ENCODE data around the gene COLEC12. TPM values are rescaled to one million over a fixed set of nuclear protein-coding genes. Genes with fewer than 3 reads are reported as not detected.

Gene COLEC12
- polyA plus RNA-seq, 2 donors = 0.75 to 1.2 TPM

DNA sequence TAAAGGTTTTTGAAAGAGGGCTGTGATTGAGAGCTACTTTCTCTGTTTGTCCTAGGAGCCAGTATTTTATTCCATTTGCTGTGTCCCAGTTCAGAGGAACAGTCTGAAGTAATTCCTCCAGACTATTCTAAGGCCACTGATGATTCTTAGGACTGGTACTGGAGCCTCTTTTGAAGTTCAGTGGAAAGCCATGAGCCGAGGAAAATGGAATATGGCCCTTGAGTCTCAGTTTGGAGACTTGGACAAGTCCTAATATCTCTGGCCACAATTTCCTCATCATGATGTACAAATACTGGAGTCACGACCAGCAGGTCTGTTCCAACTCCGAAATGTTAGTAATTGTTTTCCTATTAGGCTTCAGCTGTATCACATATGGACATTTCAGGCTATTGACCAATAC lies 7.1 kb upstream of the COLEC12 start:
- no peaks in the 10 kb centered on the region for H3K27me3 ChIP-seq (ENCODE audit: control insufficient read depth in 1 of 2, insufficient read depth in 2 of 2, low read length in 2 of 2)
- no peak overlapping the region for H3K4me3 ChIP-seq (ENCODE audit: low read depth in 1 of 2, low read length in 2 of 2)
- no peak overlapping the region for H3K27ac ChIP-seq (ENCODE audit: low read depth in 2 of 2, low read length in 1 of 2)
- H3K36me3 ChIP-seq (ENCODE audit: control insufficient read depth in 2 of 2, insufficient read depth in 2 of 2, low read length in 1 of 2) = no peaks in the 10 kb centered on the region
- H3K4me1 ChIP-seq (ENCODE audit: control insufficient read depth in 2 of 2, insufficient read depth in 2 of 2, low read length in 1 of 2) = no peaks in the 10 kb centered on the region
- 77 to 80% methylated on average over 3 of the region's 3 CpGs for WGBS, 2 donors
- no peaks in the 10 kb centered on the region for H3K9me3 ChIP-seq (ENCODE audit: control insufficient read depth in 2 of 2, insufficient read depth in 1 of 2, low read depth in 1 of 2, low read length in 1 of 2)

GRCh38 chr18:506801-507200 lies 6.3 kb upstream of the COLEC12 start:
- H3K9me3 ChIP-seq (ENCODE audit: control insufficient read depth in 2 of 2, insufficient read depth in 1 of 2, low read depth in 1 of 2, low read length in 1 of 2) = no peaks in the 10 kb centered on the region
- WGBS, 2 donors = 95% methylated on average over 4 of the region's 4 CpGs
- H3K27me3 ChIP-seq (ENCODE audit: control insufficient read depth in 1 of 2, insufficient read depth in 2 of 2, low read length in 2 of 2) = no peaks in the 10 kb centered on the region
- no peak overlapping the region for H3K4me3 ChIP-seq (ENCODE audit: low read depth in 1 of 2, low read length in 2 of 2)
- no peaks in the 10 kb centered on the region for H3K36me3 ChIP-seq (ENCODE audit: control insufficient read depth in 2 of 2, insufficient read depth in 2 of 2, low read length in 1 of 2)
- no peak overlapping the region for H3K27ac ChIP-seq (ENCODE audit: low read depth in 2 of 2, low read length in 1 of 2)
- H3K4me1 ChIP-seq (ENCODE audit: control insufficient read depth in 2 of 2, insufficient read depth in 2 of 2, low read length in 1 of 2) = no peaks in the 10 kb centered on the region

- no peaks in the 10 kb centered on the region for H3K36me3 ChIP-seq (ENCODE audit: control insufficient read depth in 2 of 2, insufficient read depth in 2 of 2, low read length in 1 of 2)
- H3K4me3 ChIP-seq (ENCODE audit: low read depth in 1 of 2, low read length in 2 of 2) = no peak overlapping the region
- H3K4me1 ChIP-seq (ENCODE audit: control insufficient read depth in 2 of 2, insufficient read depth in 2 of 2, low read length in 1 of 2) = no peaks in the 10 kb centered on the region
- H3K27me3 ChIP-seq (ENCODE audit: control insufficient read depth in 1 of 2, insufficient read depth in 2 of 2, low read length in 2 of 2) = no peaks in the 10 kb centered on the region
- H3K9me3 ChIP-seq (ENCODE audit: control insufficient read depth in 2 of 2, insufficient read depth in 1 of 2, low read depth in 1 of 2, low read length in 1 of 2) = no peaks in the 10 kb centered on the region
- no peak overlapping the region for H3K27ac ChIP-seq (ENCODE audit: low read depth in 2 of 2, low read length in 1 of 2)
- 86 to 90% methylated on average over 1 of the region's 1 CpG for WGBS, 2 donors
These were observed 5.8 kb upstream of the COLEC12 start for GRCh38 chr18:506264-506663.

DNA sequence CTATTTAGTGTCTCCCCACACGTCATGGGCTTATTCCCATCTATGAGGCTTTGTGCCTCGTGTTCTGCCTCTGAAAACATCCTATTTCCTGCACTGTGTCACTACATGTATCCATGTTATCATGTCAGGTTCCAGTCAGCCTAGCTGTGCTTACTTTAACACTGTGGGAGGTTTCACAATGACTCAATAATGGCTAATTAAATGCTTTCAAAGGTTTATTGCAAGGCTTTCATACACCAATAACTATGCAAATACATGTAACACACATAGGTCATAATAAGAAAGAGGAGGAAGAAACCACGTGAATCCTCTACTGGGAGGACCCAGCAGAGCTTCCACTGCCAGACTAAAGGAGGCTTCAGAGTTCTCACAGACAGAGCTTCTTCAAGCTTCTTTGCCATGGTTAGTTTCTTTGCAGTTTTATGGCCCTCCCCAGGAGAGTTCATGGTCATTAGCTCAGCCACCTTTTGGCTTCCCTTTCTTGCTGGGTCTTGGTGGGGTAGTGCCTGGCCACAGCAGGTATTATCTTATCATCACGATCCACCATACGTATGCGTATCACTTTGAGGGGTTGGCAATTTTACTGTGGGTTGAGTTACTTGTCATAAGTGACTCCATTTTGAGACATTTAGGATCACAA lies 5.1 kb upstream of the COLEC12 start:
- Histone ChIP-seq H3K27me3 (ENCODE audit: control insufficient read depth in 1 of 2, insufficient read depth in 2 of 2, low read length in 2 of 2) (no peaks in the 10 kb centered on the region), H3K4me3 (ENCODE audit: low read depth in 1 of 2, low read length in 2 of 2) (no peak overlapping the region), H3K4me1 (ENCODE audit: control insufficient read depth in 2 of 2, insufficient read depth in 2 of 2, low read length in 1 of 2) (no peaks in the 10 kb centered on the region), H3K9me3 (ENCODE audit: control insufficient read depth in 2 of 2, insufficient read depth in 1 of 2, low read depth in 1 of 2, low read length in 1 of 2) (no peaks in the 10 kb centered on the region), H3K36me3 (ENCODE audit: control insufficient read depth in 2 of 2, insufficient read depth in 2 of 2, low read length in 1 of 2) (no peaks in the 10 kb centered on the region), H3K27ac (ENCODE audit: low read depth in 2 of 2, low read length in 1 of 2) (no peak overlapping the region)
- WGBS, 2 donors = 75 to 79% methylated on average over 6 of the region's 6 CpGs

DNA sequence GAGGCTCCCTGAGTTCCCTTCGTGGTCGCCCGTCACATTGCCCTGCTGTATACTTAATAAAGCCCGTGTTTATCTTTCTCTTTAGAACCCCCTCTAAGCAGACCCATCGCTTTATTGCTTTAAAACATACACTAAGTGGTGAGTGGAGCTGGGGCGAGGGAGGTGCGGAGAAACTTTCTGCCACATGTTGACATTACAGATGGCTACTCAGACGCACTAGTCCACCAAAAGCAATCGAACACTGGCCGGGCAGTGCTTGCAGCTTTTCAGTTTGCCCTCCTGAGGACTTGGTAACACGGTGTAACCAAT lies 859 bp upstream of the COLEC12 start:
- Histone ChIP-seq H3K27ac (ENCODE audit: low read depth in 2 of 2, low read length in 1 of 2) (no peak overlapping the region), H3K27me3 (ENCODE audit: control insufficient read depth in 1 of 2, insufficient read depth in 2 of 2, low read length in 2 of 2) (peaks cover 0 to 8% of the 10 kb centered on the region in 2 donors), H3K4me3 (ENCODE audit: low read depth in 1 of 2, low read length in 2 of 2) (no peak overlapping the region), H3K36me3 (ENCODE audit: control insufficient read depth in 2 of 2, insufficient read depth in 2 of 2, low read length in 1 of 2) (no peaks in the 10 kb centered on the region), H3K4me1 (ENCODE audit: control insufficient read depth in 2 of 2, insufficient read depth in 2 of 2, low read length in 1 of 2) (peaks cover 0 to 4% of the 10 kb centered on the region in 2 donors), H3K9me3 (ENCODE audit: control insufficient read depth in 2 of 2, insufficient read depth in 1 of 2, low read depth in 1 of 2, low read length in 1 of 2) (no peaks in the 10 kb centered on the region)
- 44 to 70% methylated on average over 11 of the region's 11 CpGs for WGBS, 2 donors

DNA sequence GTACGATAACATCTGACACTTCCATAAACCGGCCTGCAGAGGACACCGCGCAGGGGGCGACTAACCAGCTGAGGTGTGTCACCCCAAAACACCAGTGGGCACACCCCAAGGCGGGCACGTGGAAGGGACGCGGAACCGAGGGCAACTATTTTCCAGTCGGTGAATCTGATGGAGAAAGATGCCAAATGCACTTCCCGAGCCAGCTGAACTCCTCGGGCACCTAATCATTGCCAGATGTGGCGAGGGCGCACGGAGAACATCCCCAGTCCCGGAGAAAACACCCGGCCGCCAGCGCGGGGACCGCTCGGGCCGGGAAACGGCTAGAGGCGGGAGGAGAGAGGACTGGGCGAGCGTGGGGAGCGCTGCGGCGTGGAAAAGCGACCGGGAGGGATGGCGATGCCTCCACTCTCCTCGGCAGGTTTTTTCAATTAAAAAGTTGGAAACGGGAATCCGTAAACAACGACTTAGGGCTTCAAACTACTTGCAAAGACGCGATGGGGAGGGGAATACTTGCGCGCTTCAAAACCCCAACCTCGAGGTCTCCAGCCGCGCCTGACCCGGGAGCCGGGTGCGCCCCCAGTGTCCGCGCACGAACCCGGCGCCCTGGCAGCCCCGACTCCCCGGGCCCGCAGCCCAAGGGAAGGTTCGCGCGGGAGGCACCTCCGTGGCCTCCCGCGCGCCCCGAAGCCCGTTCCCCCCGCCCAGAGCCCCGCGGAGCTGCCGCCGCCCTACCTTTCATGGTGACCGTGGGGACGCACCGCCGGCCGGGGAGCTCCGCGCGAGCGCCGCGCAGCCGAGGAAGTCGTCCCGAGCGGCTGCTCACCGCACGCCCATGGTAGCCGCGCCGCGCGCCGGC lies 497 bp downstream of the COLEC12 start:
- Histone ChIP-seq H3K36me3 (ENCODE audit: control insufficient read depth in 2 of 2, insufficient read depth in 2 of 2, low read length in 1 of 2) (no peaks in the 10 kb centered on the region), H3K27ac (ENCODE audit: low read depth in 2 of 2, low read length in 1 of 2) (peak overlapping the region in 1 of 2 donors; percentile 45), H3K4me1 (ENCODE audit: control insufficient read depth in 2 of 2, insufficient read depth in 2 of 2, low read length in 1 of 2) (peaks cover 0 to 4% of the 10 kb centered on the region in 2 donors), H3K9me3 (ENCODE audit: control insufficient read depth in 2 of 2, insufficient read depth in 1 of 2, low read depth in 1 of 2, low read length in 1 of 2) (no peaks in the 10 kb centered on the region), H3K27me3 (ENCODE audit: control insufficient read depth in 1 of 2, insufficient read depth in 2 of 2, low read length in 2 of 2) (peaks cover 0 to 8% of the 10 kb centered on the region in 2 donors), H3K4me3 (ENCODE audit: low read depth in 1 of 2, low read length in 2 of 2) (peak overlapping the region; percentile 41 to 43)
- 1 to 2% methylated on average over 80 to 93 of the region's 93 CpGs for WGBS, 2 donors

DNA sequence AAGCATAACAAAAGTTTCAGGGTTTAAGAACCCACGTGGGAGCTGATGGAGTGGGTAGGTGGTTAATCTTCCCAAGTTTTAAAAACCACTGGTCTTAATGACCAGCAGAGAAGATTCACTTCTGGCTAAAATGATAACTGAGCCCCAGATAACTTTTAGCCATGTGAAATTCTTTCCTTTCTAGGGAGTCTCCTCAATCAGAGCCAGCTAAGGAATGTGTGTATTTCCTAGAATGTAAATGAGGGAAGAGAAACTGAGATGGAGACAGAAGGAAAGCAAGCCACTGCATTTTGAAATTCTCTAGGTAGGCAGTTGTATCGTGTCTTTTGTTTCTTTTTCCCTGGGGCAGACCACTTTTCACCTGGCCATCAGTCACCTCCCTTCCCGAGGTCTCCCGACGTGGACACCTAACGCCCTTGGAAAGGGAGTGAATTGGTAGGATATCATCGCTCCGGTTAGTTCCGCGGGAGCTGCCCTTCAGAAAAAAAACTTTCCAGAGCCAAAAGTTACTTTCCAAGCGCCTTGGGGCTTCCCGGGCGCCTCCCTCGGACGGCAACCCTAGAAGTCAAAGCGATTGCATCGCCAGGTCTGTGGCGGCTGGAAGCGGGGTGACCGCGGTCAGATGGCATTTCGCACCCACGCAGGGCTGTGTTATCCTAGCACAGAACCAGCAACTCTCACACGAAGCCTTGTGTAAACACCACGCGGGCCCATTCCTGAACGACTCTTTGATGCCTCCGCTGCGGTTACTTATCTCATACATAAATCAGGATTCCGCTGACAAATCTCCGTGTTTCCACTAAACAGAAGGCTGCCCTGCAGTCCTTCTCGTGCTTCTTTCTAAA lies 1.3 kb downstream of the COLEC12 start:
- Histone ChIP-seq H3K36me3 (ENCODE audit: control insufficient read depth in 2 of 2, insufficient read depth in 2 of 2, low read length in 1 of 2) (no peaks in the 10 kb centered on the region), H3K27ac (ENCODE audit: low read depth in 2 of 2, low read length in 1 of 2) (no peak overlapping the region), H3K4me3 (ENCODE audit: low read depth in 1 of 2, low read length in 2 of 2) (peak overlapping the region; percentile 41 to 43), H3K27me3 (ENCODE audit: control insufficient read depth in 1 of 2, insufficient read depth in 2 of 2, low read length in 2 of 2) (peaks cover 0 to 8% of the 10 kb centered on the region in 2 donors), H3K4me1 (ENCODE audit: control insufficient read depth in 2 of 2, insufficient read depth in 2 of 2, low read length in 1 of 2) (peaks cover 0 to 4% of the 10 kb centered on the region in 2 donors), H3K9me3 (ENCODE audit: control insufficient read depth in 2 of 2, insufficient read depth in 1 of 2, low read depth in 1 of 2, low read length in 1 of 2) (no peaks in the 10 kb centered on the region)
- WGBS, 2 donors = 3% methylated on average over 32 of the region's 32 CpGs

DNA sequence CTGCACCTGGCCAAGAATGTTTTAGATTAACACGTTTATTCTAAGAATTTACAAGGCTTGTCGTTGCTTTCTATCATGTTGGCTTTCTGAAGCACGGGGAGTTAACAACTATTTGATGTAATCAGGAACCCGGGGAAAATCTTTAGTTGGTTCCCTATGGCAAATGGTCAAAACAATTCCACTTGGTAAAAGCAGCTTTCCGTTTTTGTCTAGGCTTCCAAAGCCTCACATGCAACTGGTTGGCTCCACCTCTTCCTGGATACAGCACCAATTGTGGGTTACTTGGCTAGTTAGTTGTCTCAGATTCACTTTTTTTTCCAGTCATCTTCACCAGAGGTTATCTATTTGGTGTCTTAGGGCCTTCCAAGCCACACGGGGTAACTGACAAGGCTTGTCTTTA lies 2.8 kb downstream of the COLEC12 start:
- WGBS, 2 donors = 62 to 63% methylated on average over 6 of the region's 6 CpGs
- Histone ChIP-seq H3K9me3 (ENCODE audit: control insufficient read depth in 2 of 2, insufficient read depth in 1 of 2, low read depth in 1 of 2, low read length in 1 of 2) (no peaks in the 10 kb centered on the region), H3K4me1 (ENCODE audit: control insufficient read depth in 2 of 2, insufficient read depth in 2 of 2, low read length in 1 of 2) (peaks cover 0 to 4% of the 10 kb centered on the region in 2 donors), H3K4me3 (ENCODE audit: low read depth in 1 of 2, low read length in 2 of 2) (no peak overlapping the region), H3K27ac (ENCODE audit: low read depth in 2 of 2, low read length in 1 of 2) (no peak overlapping the region), H3K36me3 (ENCODE audit: control insufficient read depth in 2 of 2, insufficient read depth in 2 of 2, low read length in 1 of 2) (no peaks in the 10 kb centered on the region), H3K27me3 (ENCODE audit: control insufficient read depth in 1 of 2, insufficient read depth in 2 of 2, low read length in 2 of 2) (peaks cover 0 to 8% of the 10 kb centered on the region in 2 donors)

DNA sequence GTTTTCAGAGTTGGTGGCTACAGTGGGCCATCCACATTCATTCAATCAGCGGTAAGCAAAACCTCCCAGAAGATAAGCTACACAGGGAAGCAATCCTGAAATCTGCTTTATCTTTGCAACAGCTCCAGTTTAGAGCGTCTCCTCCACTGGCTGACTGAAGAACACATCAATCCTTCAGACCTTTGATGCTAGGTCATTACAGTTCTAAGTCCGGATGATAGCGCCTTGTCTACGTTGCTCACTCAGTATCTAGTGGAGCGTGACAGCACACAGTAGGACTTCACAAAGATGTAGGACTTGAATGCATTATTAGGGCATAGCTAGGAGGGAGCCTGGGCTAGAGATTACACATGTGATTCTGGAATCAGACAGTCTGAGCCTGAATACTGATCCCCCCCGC lies 5.0 kb downstream of the COLEC12 start:
- WGBS, 2 donors = 83 to 92% methylated on average over 7 of the region's 7 CpGs

More for the DNA sequence above, 5.0 kb downstream of the COLEC12 start:
- Histone ChIP-seq H3K4me1 (ENCODE audit: control insufficient read depth in 2 of 2, insufficient read depth in 2 of 2, low read length in 1 of 2) (peaks cover 0 to 6% of the 10 kb centered on the region in 2 donors), H3K27ac (ENCODE audit: low read depth in 2 of 2, low read length in 1 of 2) (no peak overlapping the region), H3K27me3 (ENCODE audit: control insufficient read depth in 1 of 2, insufficient read depth in 2 of 2, low read length in 2 of 2) (peaks cover 0 to 8% of the 10 kb centered on the region in 2 donors), H3K4me3 (ENCODE audit: low read depth in 1 of 2, low read length in 2 of 2) (no peak overlapping the region), H3K9me3 (ENCODE audit: control insufficient read depth in 2 of 2, insufficient read depth in 1 of 2, low read depth in 1 of 2, low read length in 1 of 2) (no peaks in the 10 kb centered on the region), H3K36me3 (ENCODE audit: control insufficient read depth in 2 of 2, insufficient read depth in 2 of 2, low read length in 1 of 2) (no peaks in the 10 kb centered on the region)
